Activated CD8-positive, alpha-beta memory T cell treated with anti-CD3 and anti-CD28 coated beads for 1 hour (primary cell): ENCODE results near the gene ETS1.
"Not testable (repeated sequence)": the region's sequence is repeated elsewhere in the genome, so short reads cannot be mapped to it uniquely, and the experiment has no call there.

Experiments
- DNase-seq, 2 donors: peaks; one replicate each; pipeline ENCODE4 v3.0.0-alpha.2; 2020; ENCODE audit warnings: low read depth in 1 of 2; ENCODE audit errors: extremely low read depth in 1 of 2

The ETS1 gene

GRCh38 chr11:128450425-128450824 lies 136.9 kb downstream of the ETS1 start:
- not testable (repeated sequence) for DNase-seq

GRCh38 chr11:128448981-128449713 lies 138.2 kb downstream of the ETS1 start:
- DNase-seq: no peak

DNA sequence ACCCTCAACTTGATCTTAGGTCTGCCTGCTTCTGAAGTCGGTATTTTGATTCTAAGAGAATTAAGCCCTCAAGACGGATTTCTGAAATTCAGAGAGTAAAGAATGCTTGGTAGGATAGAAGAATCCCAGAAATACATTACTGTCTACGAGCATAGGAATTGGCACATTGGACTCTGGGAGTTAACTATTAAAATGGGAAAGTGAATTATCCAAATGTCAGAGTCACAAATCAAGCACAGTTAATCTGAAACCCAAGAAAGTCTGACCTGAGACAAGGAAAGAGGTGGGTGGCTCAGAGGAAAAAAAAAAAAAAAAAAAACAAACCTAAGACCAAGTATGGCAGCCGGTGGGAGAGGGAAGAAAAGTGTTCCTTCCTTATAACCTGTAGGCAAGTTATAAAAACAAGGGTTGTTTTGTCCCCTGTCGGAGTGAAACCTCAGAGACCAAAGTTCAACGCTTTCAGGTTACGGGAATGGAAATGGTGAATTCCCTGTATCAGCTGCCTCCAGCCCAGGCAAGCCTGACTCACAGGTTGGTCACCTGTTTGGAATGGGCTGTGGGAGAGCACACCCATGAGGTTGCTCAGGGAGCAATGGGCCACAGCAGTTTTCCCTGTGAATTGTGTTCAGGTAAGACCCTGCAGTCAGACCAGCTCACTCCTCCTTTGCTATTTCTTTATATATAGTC lies 139.0 kb downstream of the ETS1 start:
- DNase-seq: no peak

GRCh38 chr11:128447233-128447632 lies 140.1 kb downstream of the ETS1 start:
- no peak for DNase-seq

GRCh38 chr11:128445921-128446320 lies 141.4 kb downstream of the ETS1 start:
- not testable (repeated sequence) for DNase-seq

- no peak for DNase-seq
These were observed 150.2 kb downstream of the ETS1 start for GRCh38 chr11:128437136-128437535.

DNA sequence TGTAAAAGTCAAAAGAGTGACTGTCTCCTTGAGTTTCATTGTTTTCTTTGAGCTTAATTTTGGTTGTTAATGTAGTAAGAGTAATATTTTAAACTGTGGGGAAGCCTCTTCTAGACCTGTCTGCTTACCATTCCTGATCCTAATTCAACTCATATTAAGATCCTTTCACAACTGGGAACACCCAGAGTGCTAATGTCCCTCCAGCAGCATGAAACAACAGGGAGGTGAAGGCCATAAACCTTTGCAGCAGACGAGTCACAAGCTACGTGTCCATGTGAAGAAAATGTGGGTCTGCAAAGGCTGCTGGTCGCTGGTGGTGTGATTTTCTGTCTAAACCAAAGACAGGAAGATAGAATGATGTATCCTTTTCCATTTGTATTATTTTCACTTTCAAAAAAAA lies 152.5 kb downstream of the ETS1 start:
- DNase-seq: no peak

DNA sequence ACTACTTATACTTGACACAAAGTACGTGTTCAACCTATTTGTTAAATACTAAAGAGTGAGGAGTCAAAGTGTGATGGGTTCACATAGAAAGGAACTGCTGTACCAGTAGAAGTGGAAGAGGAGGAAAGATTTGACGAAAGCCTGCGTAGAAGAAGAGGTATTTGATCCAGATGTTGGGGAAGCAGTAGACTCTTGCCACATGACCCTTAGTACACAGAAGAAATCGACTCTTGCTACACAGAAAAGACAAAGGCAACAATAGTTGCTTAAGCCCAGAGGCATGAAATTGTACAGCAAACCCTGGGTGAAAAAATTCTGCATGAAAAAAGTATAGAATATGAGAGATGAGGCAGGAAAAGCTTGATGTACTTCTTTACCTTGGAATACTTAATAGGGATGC lies 152.9 kb downstream of the ETS1 start:
- no peak for DNase-seq

- DNase-seq: no peak
These were observed 154.4 kb downstream of the ETS1 start for GRCh38 chr11:128432926-128433325.

DNA sequence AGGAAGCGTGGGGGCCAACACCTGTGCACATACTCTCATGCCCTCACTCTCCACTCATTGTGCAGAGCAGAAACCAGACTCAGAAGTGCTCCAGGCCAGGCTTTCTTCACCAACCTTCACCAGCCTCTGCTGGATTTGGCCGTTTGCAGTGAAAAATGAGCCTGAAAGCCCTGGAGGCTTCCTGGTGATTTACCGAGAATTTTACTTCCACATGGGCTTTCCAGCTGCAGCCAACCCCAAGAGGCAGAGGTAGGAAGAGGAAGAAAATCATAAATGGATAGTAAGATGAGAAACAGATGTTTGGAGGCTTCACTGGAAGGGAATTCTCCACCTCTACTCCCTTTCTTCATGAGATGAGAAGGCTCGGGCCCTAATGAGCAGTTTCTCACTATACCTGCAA lies 155.4 kb downstream of the ETS1 start:
- no peak for DNase-seq

GRCh38 chr11:128428935-128429334 lies 158.4 kb downstream of the ETS1 start:
- no peak for DNase-seq

GRCh38 chr11:128424851-128425285 lies 162.5 kb downstream of the ETS1 start:
- no peak for DNase-seq

- no peak for DNase-seq
These were observed 163.1 kb downstream of the ETS1 start for GRCh38 chr11:128424271-128424711.

GRCh38 chr11:128422576-128423370 lies 164.6 kb downstream of the ETS1 start:
- peak; percentile 77 to 86 for DNase-seq

DNA sequence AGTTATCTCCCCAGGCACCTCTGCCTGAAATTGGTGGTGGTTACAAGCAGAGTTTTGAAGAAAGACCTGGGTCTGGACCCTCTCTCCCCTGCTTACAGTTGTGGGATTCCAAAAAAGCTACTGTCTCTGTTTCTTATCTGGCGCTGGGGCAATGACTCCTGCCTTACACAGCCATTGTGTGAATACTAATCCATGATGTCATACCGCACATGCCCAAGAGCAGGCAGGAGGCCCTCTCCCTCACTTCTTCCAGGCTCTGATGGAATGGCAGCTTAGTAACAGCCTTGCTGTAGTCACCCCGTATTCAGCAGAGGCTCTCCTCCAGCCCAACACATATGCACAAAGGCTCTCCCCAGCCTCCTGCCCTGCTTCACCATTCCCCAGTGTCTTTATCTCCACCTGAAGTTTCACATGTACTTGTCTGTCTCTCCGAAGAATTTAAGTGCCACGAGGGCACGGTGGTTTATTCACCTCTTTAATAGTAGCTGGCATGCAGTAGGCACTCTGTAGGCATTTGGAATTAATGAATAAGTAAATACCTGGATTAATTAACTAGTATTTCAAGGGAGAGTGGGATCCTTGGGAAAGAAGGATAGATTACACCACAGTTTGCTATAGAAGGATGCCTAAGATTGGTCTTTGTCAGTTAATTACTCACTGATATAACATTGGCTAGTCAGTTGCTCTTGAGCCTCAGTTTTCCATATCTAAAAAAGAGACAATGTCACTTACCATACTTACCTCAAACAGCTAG lies 165.6 kb downstream of the ETS1 start:
- no peak for DNase-seq

- no peak for DNase-seq
These were observed 166.4 kb downstream of the ETS1 start for GRCh38 chr11:128420951-128421350.

DNA sequence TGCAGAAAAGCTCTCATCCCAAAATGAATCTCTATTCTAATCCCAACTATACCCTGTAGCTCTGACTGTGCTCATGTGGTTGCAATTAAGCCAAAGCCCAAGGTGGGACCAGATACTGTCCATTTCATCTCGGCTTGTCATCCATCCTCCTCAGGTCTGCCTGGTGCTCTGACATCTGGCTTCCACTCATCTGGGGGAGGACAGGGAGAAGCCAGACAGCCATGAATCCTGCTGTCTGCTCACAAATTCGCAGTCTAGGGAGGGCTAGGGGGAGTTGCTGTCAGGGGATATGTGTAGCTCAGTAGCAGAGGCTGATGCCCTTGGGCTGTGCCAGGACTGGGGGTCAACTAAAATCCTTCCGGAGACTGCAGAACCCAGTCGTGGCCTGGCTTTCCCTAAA lies 167.1 kb downstream of the ETS1 start:
- DNase-seq: no peak

- DNase-seq: no peak
These were observed 168.2 kb downstream of the ETS1 start for GRCh38 chr11:128419012-128419767.

- no peak for DNase-seq
These were observed 169.6 kb downstream of the ETS1 start for GRCh38 chr11:128417607-128418324.
